GM23338 (cell line): Measurements from ENCODE around the gene GPR42. TPM values are rescaled to one million over a fixed set of nuclear protein-coding genes. Genes with fewer than 3 reads are reported as not detected.

Experiments
- ATAC-seq: fragments of 200-7000 bp; cut with Tn5 transposase; 3 replicates; pipeline ENCODE4 v1.9.1; 2020
- DNase-seq: peaks from one replicate; pipeline ENCODE4 v3.0.0-alpha.2; 2015; ENCODE audit warnings: low spot score
- H2AFZ ChIP-seq: fragments of 200-600 bp; sonication (generic); 2 replicates; pipeline ENCODE4 v1.8.0; 2016; ENCODE audit warnings: antibody characterized with exemption, mild to moderate bottlenecking, moderate library complexity
- H3F3A ChIP-seq: fragments of 200-600 bp; sonication (generic); replicated peaks from 2 replicates; pipeline ENCODE4 v1.8.0; 2017; ENCODE audit warnings: antibody characterized with exemption, mixed run types, low read depth
- H3K27ac ChIP-seq: fragments of 200-600 bp; sonication (generic); 2 replicates; pipeline ENCODE4 v1.6.1; 2016; ENCODE audit warnings: low read depth
- H3K27me3 ChIP-seq: fragments of 200-600 bp; sonication (generic); 2 replicates; pipeline ENCODE4 v1.8.0; 2016; ENCODE audit warnings: mild to moderate bottlenecking, mixed run types, moderate library complexity; ENCODE audit not compliant: insufficient read depth
- H3K36me3 ChIP-seq: fragments of 200-600 bp; sonication (generic); 2 replicates; pipeline ENCODE4 v1.8.0; 2016; ENCODE audit warnings: mild to moderate bottlenecking; ENCODE audit not compliant: insufficient read depth
- H3K4me1 ChIP-seq: fragments of 200-600 bp; sonication (generic); 2 replicates; pipeline ENCODE4 v1.8.0; 2016; ENCODE audit warnings: mild to moderate bottlenecking, moderate library complexity; ENCODE audit not compliant: insufficient read depth
- H3K4me2 ChIP-seq: fragments of 200-600 bp; sonication (generic); 2 replicates; pipeline ENCODE4 v1.7.1; 2017; ENCODE audit warnings: mixed run types
- H3K4me3 ChIP-seq: fragments of 200-600 bp; sonication (generic); 2 replicates; pipeline ENCODE4 v1.6.1; 2016; ENCODE audit warnings: mixed run types
- H3K79me2 ChIP-seq: fragments of 200-600 bp; sonication (generic); replicated peaks from 2 replicates; pipeline ENCODE4 v1.8.0; 2017; ENCODE audit warnings: mild to moderate bottlenecking; ENCODE audit not compliant: insufficient read depth
- H3K9me2 ChIP-seq: fragments of 200-600 bp; sonication (generic); 2 replicates; pipeline ENCODE4 v1.8.0; 2017; ENCODE audit not compliant: insufficient read depth
- H4K20me1 ChIP-seq: fragments of 200-600 bp; sonication (generic); replicated peaks from 2 replicates; pipeline ENCODE4 v1.8.0; 2017; ENCODE audit warnings: mild to moderate bottlenecking; ENCODE audit not compliant: insufficient read depth
- H3K27ac Mint-ChIP-seq: 2 replicates; pipeline ENCODE4 v1.8.0; 2020; ENCODE audit warnings: inconsistent platforms, mild to moderate bottlenecking, moderate library complexity, mixed read lengths
- H3K27me3 Mint-ChIP-seq: 3 replicates; pipeline ENCODE4 v1.8.0; 2022; ENCODE audit warnings: low read depth, mild to moderate bottlenecking, moderate library complexity, mixed read lengths, inconsistent platforms; ENCODE audit not compliant: insufficient read depth, poor library complexity
- H3K36me3 Mint-ChIP-seq: 3 replicates; pipeline ENCODE4 v1.8.0; 2021; ENCODE audit warnings: low read depth, mild to moderate bottlenecking, inconsistent platforms, moderate library complexity, mixed read lengths
- H3K4me1 Mint-ChIP-seq: 3 replicates; pipeline ENCODE4 v1.8.0; 2020; ENCODE audit warnings: mild to moderate bottlenecking, inconsistent platforms, mixed read lengths
- H3K4me3 Mint-ChIP-seq: 3 replicates; pipeline ENCODE4 v1.8.0; 2021; ENCODE audit warnings: moderate library complexity, mild to moderate bottlenecking, inconsistent platforms, mixed read lengths
- H3K9me3 Mint-ChIP-seq: 3 replicates; pipeline ENCODE4 v1.8.0; 2020; ENCODE audit warnings: moderate library complexity, mild to moderate bottlenecking, inconsistent platforms, mixed read lengths
- CREB1 ChIP-seq: fragments of 250-450 bp; sonication (Bioruptor Pico); IDR thresholded peaks from 2 replicates; pipeline ENCODE4 v1.5.0; 2020; ENCODE audit warnings: low read depth, mild to moderate bottlenecking, moderate library complexity
- EZH2 ChIP-seq: fragments of 200-600 bp; sonication (generic); IDR thresholded peaks from one replicate; pipeline ENCODE4 v1.8.0; 2017; ENCODE audit warnings: antibody characterized with exemption, mild to moderate bottlenecking, low read depth; ENCODE audit not compliant: unreplicated experiment
- JUNB ChIP-seq: IDR thresholded peaks from one replicate; pipeline ENCODE4 v1.6.1; 2016; ENCODE audit warnings: antibody characterized with exemption; ENCODE audit not compliant: unreplicated experiment
- NANOG ChIP-seq: IDR thresholded peaks from 2 replicates; pipeline ENCODE4 v1.6.1; 2016; ENCODE audit warnings: antibody characterized with exemption, borderline replicate concordance
- POLR2AphosphoS5 ChIP-seq: IDR thresholded peaks from 2 replicates; pipeline ENCODE4 v1.6.1; 2016; ENCODE audit warnings: antibody characterized with exemption, low read depth
- STAT1 ChIP-seq: IDR thresholded peaks from one replicate; pipeline ENCODE4 v1.6.1; 2016; ENCODE audit warnings: antibody characterized with exemption; ENCODE audit not compliant: unreplicated experiment
- ZNF331 ChIP-seq: fragments of 250-450 bp; sonication (Bioruptor Pico); IDR thresholded peaks from 2 replicates; pipeline ENCODE4 v1.5.0; 2020; ENCODE audit warnings: low read depth, mild to moderate bottlenecking, moderate library complexity
- ZNF462 ChIP-seq: fragments of 250-450 bp; sonication (Bioruptor Pico); IDR thresholded peaks from 2 replicates; pipeline ENCODE4 v1.5.0; 2020; ENCODE audit warnings: mild to moderate bottlenecking, moderate library complexity
- polyA plus RNA-seq: library from polyadenylated mRNA; unstranded; fragments of >200 nt; fragmentation: Nextera tagmentation; extraction: Ambion mirVana; gene quantifications from 2 replicates; pipeline ENCODE4 v1.2.1, GENCODE V29; 2016
- total RNA-seq: library from RNA; depleted of rRNA; stranded (reverse); fragments of >200 nt; shearing (Covaris generic); gene quantifications from 2 replicates; pipeline ENCODE4 v1.2.3, GENCODE V29; 2014

The GPR42 gene
- total and polyA plus RNA-seq, 2 experiments from 2014 or later = not detected

DNA sequence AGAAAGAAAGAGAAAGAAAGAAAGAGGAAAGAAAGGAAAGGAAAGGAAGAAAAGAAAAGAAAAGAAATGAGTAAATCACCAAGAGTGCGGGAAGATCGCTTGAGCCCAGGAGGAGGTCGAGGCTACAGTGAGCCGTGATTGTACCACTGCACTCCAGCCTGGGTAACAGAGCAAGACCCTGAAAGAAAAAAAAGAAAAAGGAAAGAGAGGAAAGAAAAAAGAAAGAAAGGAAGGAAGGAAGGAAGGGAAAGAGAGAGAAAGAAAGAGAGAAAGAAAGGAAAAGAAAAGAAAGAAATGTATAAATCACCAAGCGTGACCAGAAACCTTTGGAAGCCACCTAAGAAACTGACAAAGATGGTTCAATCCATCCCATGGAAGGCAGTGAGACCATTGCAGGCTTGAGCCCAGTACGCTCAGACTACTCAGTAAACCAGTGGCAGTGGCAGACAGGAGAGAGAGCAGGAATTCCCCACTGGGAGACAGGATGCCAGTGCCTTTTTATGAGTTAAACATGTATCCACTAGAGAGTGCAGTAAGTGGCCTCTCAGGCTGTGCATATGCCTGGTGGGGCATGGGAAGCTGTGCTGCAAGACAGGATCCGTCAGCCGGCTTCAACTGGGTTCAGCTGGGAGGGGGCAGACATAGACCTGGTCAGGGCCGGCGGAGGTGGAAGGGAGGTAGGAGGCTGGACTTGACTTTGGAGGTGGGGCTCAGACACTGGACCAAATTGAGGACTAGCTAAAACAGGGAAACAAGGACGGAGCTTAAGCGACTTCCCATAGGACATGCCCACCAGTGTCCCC lies 4.8 kb downstream of the GPR42 start:
- Histone ChIP-seq H3K36me3 (no peaks in the 10 kb centered on the region), H3K9me2 (no peaks in the 10 kb centered on the region; the same call in 1 of the 2 replicates), H3K27me3 (no peaks in the 10 kb centered on the region), H2AFZ (no peak overlapping the region), H4K20me1 (no peaks in the 10 kb centered on the region), H3K79me2 (no peaks in the 10 kb centered on the region), H3K27ac (no peak overlapping the region), H3K4me3 (no peak overlapping the region), H3F3A (no peaks in the 10 kb centered on the region), H3K4me1 (peaks cover 6% of the 10 kb centered on the region), H3K4me2 (no peak overlapping the region)
- Mint-ChIP-seq H3K9me3 (peaks cover 20% of the 10 kb centered on the region), H3K36me3 (no peaks in the 10 kb centered on the region; the same call in 2 of the 3 replicates), H3K4me1 (peaks cover 10% of the 10 kb centered on the region), H3K27me3 (peaks cover 12% of the 10 kb centered on the region), H3K4me3 (no peak overlapping the region), H3K27ac (no peak overlapping the region)
- DNase-seq = no peak
- no peak for ATAC-seq
- TF ChIP-seq NANOG (no peak), ZNF331 (CRISPR knock-in tag) (no peak), JUNB (no peak), EZH2 (no peak), CREB1 (CRISPR knock-in tag) (no peak), ZNF462 (no peak), STAT1 (no peak), POLR2AphosphoS5 (no peak)
